ENCODE measurements around the gene CCDC192. TPM values are rescaled to one million over a fixed set of nuclear protein-coding genes. Genes with fewer than 3 reads are reported as not detected.

CCDC192 gene
- total RNA-seq, 4 donors from 2014 or later: 0.87 to 2.1 (median 1.9) TPM

DNA sequence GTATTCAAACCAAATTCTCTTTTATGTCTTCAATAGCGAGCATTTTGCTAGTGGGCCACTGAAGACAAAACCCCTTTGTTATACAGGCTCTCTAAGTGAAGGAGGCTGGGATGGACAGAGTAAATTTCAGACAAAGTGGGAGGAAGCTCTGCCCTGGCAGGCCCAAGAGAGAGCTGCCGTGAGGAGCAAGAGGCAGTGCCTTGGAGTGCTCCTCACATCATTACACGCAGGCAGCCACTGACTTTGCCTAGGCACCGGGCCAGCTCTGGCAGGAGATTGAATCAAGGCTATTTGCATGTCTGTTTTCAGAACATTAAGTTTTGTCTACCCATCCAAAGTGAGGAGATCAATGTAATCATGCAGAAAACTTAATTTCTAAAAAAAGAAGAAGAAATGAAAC is 167.7 kb downstream of the CCDC192 start:
- WGBS, 2 donors: 26 to 29% methylated on average over 4 of the region's 4 CpGs
- peak; percentile 50 to 59 for DNase-seq (ENCODE audit: low spot score in 2 of 2)
- Histone ChIP-seq H3K9me3 (no peaks in the 10 kb centered on the region), H3K36me3 (no peaks in the 10 kb centered on the region), H3K4me1 (peaks cover 0 to 28% (median 4%) of the 10 kb centered on the region in 4 donors), H3K4me3 (no peak overlapping the region), H3K27me3 (no peaks in the 10 kb centered on the region), H3K27ac (peak overlapping the region in 2 of 4 donors; percentile 15 to 22)
- no peak for TF ChIP-seq POLR2A (IDR thresholded peaks at IDR 0.05)
- no peak for TF ChIP-seq EP300 (IDR thresholded peaks at IDR 0.05)
- TF ChIP-seq, protein P1, sequence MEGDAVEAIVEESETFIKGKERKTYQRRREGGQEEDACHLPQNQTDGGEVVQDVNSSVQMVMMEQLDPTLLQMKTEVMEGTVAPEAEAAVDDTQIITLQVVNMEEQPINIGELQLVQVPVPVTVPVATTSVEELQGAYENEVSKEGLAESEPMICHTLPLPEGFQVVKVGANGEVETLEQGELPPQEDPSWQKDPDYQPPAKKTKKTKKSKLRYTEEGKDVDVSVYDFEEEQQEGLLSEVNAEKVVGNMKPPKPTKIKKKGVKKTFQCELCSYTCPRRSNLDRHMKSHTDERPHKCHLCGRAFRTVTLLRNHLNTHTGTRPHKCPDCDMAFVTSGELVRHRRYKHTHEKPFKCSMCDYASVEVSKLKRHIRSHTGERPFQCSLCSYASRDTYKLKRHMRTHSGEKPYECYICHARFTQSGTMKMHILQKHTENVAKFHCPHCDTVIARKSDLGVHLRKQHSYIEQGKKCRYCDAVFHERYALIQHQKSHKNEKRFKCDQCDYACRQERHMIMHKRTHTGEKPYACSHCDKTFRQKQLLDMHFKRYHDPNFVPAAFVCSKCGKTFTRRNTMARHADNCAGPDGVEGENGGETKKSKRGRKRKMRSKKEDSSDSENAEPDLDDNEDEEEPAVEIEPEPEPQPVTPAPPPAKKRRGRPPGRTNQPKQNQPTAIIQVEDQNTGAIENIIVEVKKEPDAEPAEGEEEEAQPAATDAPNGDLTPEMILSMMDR (IDR thresholded peaks at IDR 0.05): no peak

DNA sequence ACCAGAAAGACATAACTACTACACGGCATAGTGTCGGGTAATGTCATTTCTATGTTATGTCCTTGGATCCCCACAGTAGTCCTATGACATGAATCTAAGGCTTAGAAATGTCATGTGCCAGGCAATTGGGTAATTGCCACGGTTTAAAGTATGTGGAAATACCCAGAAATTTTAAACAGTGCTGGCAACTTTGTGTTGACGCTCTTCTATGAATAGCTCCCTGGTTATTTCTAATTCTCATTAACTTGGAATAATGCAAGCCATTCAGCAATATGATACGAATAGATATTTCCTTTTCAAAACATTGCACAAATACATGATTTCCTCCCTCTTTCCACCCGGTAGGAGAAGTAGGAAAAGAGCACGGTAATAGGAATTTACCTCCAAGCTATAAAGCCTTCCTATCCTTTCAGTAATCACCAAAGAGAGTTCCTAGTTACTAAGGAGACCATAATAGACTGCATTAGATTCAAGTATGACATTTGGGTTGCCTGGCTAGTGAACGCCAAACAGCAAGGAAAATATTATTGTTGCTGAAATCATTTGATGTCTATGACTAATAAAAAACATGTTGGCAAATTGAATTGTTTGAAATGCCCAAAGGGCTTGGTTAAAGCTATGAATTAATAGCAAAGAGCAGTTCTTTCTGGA is 168.4 kb downstream of the CCDC192 start:
- no peaks in the 10 kb centered on the region for H3K36me3 ChIP-seq
- H3K4me3 ChIP-seq: no peak overlapping the region
- no peak for DNase-seq (ENCODE audit: low spot score in 2 of 2)
- peak overlapping the region in 2 of 4 donors; percentile 10 to 30 for H3K27ac ChIP-seq
- no peaks in the 10 kb centered on the region for H3K27me3 ChIP-seq
- TF ChIP-seq POLR2A (IDR thresholded peaks at IDR 0.05) (no peak), EP300 (IDR thresholded peaks at IDR 0.05) (peak in 1 of 2 donors; percentile 33)
- TF ChIP-seq, protein P1 (IDR thresholded peaks at IDR 0.05): no peak
- H3K4me1 ChIP-seq: peaks cover 0 to 28% (median 4%) of the 10 kb centered on the region in 4 donors
- WGBS, 2 donors: 23 to 31% methylated on average over 8 of the region's 8 CpGs
- H3K9me3 ChIP-seq: no peaks in the 10 kb centered on the region

DNA sequence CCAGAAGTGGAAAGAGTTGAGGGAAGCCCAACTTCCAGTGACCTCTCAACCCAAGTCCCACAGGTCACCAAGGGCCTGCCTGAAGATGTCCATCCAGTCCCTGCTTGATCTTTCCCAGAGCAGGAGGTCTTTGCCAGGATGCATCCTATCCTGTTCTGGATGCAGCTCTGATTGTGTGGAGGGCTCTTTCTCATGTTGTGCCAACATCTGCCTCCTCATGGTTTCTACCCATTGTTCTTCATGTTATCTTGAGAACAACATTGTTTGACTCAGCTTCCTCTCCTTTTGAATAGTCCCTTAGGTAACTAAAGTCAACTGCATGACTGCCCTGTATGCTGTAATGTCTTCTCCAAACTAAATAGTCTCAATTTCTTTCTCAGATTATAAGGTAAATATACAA is 169.3 kb downstream of the CCDC192 start:
- TF ChIP-seq EP300 (IDR thresholded peaks at IDR 0.05): peak in 1 of 2 donors; percentile 55
- TF ChIP-seq, protein P1 (IDR thresholded peaks at IDR 0.05): no peak
- peak overlapping the region in 1 of 4 donors; percentile 30 for H3K27ac ChIP-seq
- DNase-seq (ENCODE audit: low spot score in 2 of 2): no peak
- peaks cover 0 to 28% (median 4%) of the 10 kb centered on the region in 4 donors for H3K4me1 ChIP-seq
- H3K9me3 ChIP-seq: no peaks in the 10 kb centered on the region
- H3K4me3 ChIP-seq: no peak overlapping the region
- no peaks in the 10 kb centered on the region for H3K27me3 ChIP-seq
- no peaks in the 10 kb centered on the region for H3K36me3 ChIP-seq

DNA sequence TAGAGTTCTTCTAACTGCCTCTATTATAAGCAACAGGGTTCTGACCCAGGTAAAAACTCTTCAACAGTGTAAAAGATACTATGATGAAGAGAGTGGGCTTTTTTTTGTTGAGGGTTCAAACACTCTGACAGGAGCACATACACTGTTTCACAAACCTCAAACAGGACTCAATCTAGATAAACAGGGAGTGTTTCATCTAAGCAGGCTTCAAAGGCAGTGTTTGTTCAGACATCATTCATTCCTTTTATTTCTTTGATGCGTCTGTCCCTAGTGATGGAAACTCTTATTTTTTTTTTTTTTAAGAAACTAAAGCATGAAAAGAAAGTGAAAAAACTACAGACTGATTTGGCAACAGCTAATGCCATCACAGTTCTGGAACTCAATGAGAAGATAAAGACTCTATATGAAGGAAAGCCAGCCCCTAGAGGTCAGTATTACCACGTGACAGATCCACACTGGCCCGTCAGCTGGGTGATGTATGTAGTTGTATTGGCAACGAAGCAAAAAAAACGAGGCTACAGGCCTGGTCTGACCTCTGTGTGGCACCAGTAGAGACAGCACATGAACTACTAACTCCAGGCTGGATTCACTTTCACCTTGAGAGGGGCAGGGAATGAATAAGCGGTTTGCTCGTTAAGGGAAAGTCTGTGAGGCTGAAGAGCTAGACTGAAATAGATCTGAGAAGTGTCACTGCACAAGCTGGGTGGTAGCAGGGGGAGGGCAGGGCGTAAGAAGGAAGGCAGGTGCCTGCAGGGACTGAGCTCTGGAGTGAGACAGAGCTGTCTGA is 172.2 kb downstream of the CCDC192 start:
- 27 to 29% methylated on average over 8 of the region's 8 CpGs for WGBS, 2 donors
- TF ChIP-seq, protein P1 (IDR thresholded peaks at IDR 0.05): no peak
- TF ChIP-seq EP300 (IDR thresholded peaks at IDR 0.05) (no peak), POLR2A (IDR thresholded peaks at IDR 0.05) (no peak)
- H3K4me3 ChIP-seq: no peak overlapping the region
- no peaks in the 10 kb centered on the region for H3K36me3 ChIP-seq
- no peaks in the 10 kb centered on the region for H3K9me3 ChIP-seq
- H3K4me1 ChIP-seq: peaks cover 0 to 28% (median 4%) of the 10 kb centered on the region in 4 donors
- H3K27ac ChIP-seq: no peak overlapping the region
- no peak for DNase-seq (ENCODE audit: low spot score in 2 of 2)
- no peaks in the 10 kb centered on the region for H3K27me3 ChIP-seq

DNA sequence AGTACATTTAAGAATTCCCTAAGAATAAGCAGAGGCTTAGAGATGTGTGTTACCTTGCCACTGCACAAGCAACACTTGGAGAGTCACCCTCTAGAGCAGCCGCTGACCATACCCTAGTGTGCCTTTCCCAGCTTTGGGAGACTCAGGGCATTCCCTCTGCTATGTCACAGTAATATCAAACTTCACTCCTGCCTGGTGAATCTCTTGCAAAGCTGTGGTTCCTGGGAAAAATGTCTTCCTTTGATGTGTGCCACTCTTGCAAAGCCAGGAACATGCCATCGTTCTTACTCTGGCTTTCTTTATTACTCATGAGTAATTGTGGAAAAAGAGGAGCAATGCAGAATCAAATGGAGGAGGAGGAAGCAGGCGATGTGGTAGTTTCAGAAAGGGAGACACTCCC is 173.2 kb downstream of the CCDC192 start:
- Histone ChIP-seq H3K36me3 (no peaks in the 10 kb centered on the region), H3K4me3 (no peak overlapping the region), H3K27me3 (no peaks in the 10 kb centered on the region), H3K4me1 (peaks cover 0 to 18% (median under 1%) of the 10 kb centered on the region in 4 donors), H3K27ac (no peak overlapping the region), H3K9me3 (no peaks in the 10 kb centered on the region)
- no peak for DNase-seq (ENCODE audit: low spot score in 2 of 2)
- TF ChIP-seq POLR2A (IDR thresholded peaks at IDR 0.05) (no peak), EP300 (IDR thresholded peaks at IDR 0.05) (no peak)
- TF ChIP-seq, protein P1 (IDR thresholded peaks at IDR 0.05): no peak
- WGBS, 2 donors: 87 to 90% methylated on average over 3 of the region's 3 CpGs

Data from tibial nerve (tissue), 4 donors.